Islet of Langerhans (tissue), 1 donor: ENCODE measurements around the gene DCAF5.
"Not testable (repeated sequence)": the region's sequence is repeated elsewhere in the genome, so short reads cannot be mapped to it uniquely, and the experiment has no call there.

ENCODE experiments used
- FAIRE-seq: peaks from one replicate; lab custom pipeline; 2011; peaks lifted over from hg19 to GRCh38; lab: Jason Lieb, UNC

The DCAF5 gene

GRCh38 chr14:69096781-69097475, 56.0 kb downstream of the DCAF5 start:
- no peak for FAIRE-seq

DNA sequence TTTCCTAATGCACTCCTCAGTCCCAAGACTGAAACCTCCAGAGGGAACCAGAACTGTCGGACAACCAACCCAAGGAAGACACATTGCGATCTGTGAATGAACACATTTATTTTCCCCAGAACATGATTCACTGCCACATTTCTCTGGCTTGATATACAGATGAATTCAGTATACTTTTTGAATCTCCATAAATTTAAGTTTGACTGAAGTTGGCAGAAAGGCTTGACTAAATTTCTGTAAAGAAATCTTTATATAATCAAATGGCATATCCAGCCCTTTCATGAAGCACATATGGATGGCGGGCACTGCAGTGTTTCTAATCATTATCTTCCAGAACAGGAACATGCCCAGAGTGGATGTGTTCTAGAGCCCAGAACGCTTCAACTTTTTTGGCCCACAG, 56.7 kb downstream of the DCAF5 start:
- no peak for FAIRE-seq

GRCh38 chr14:69094481-69094880, 58.4 kb downstream of the DCAF5 start:
- FAIRE-seq: no peak

- no peak for FAIRE-seq
These were observed 59.1 kb downstream of the DCAF5 start for GRCh38 chr14:69093631-69094421.

DNA sequence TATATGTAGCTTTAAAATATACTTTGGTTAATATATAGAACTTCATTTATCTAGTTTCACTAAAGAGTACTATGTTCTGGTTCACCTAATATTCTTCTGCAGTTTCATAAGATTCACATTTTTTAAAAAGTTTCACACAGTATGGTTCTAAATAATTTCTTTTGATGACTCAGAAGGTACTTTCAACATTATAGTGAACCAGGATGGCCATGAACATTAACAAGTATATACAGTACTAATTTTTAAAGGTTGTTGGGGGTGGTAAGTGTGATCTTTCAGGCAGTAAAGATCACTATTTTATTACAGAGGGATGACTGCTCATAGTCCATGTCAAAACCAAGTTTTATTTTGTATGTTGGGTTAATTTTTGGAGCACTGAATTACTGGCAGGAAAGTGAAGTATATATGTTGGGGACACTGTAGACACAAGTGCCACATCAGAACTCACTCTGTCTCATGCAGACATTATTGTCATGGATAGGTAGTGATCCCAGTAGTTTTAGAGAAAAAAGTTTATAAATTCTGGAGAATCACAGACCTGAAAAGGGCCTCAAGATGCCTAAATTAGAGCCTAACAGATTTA, 60.0 kb downstream of the DCAF5 start:
- FAIRE-seq: no peak

DNA sequence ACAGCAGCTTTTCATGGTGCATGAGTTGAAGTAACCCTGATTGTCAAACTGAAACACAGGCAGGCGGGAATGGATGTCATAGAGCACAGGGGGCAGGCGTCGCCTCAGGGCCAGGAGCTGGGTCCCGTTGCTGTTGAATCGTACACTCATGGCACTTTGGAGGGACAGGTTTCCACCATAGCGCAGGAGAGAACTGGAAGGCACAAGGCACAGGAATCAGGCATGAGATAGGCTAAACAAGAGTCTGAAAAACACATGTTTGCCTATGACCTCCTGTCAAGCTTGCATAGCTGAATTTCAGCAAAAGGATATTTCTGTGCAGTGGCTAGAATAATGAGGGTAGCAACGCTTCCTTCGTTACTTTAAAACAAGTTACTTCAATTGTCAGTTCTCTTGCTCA, 61.2 kb downstream of the DCAF5 start:
- no peak for FAIRE-seq

DNA sequence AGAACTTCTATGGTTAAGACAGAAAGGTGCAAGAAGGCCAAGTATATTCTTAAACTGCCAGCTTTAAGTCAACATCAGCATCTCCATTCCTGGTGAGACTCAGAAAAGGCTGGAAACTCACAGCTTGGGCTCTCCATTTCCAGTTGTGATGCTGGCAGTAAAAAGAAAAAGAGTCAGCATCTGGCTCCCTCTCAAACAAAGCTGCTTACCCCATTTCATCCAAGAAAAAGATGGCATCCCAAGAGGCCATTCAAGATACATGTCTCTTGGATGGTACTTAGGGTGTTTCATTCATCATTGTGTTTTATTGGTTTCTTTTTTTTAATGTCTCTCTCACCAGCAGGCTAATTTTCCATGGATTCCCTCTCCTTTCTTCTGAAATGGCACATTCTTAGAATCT, 61.9 kb downstream of the DCAF5 start:
- FAIRE-seq: no peak

GRCh38 chr14:69090187-69090789, 62.6 kb downstream of the DCAF5 start:
- FAIRE-seq: no peak

DNA sequence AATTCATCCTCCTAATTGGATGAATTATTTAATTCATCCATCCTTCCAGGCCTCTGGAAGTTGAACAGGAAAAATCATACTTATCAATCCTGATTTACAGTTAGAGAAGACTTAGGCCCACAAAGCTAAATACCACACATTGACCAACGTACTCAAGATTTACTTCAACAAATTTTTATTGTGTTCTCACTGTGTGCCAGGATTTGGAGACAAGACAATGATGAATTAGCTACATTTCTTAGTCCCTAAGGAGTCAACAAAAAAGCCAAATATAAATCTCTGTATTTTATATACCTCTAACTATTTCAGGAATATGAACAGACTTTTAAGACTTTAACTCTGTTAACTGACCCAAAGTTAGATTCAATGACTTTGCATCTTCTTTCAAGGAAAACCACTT, 63.9 kb downstream of the DCAF5 start:
- FAIRE-seq: no peak

GRCh38 chr14:69088586-69088985, 64.3 kb downstream of the DCAF5 start:
- no peak for FAIRE-seq

DNA sequence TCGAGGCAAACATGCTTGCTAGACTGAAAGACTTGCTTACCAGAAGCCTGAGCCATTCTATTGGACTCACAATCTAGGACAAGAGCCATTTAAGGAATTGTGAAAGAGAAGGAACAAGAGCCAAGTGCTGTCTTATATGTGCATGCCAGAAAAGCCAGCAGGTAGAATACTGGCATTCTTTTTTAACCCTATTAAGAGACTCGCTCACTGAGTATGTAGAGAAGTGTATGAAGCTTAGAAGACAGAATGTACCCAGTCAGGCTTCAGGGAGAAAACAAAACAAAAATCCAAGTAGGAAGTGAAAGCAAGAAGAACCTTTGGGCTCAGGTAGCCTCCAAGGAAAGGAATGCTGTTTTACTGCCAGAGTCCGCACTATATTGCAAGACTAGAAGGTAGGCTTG, 65.9 kb downstream of the DCAF5 start:
- FAIRE-seq: no peak

- no peak for FAIRE-seq
These were observed 66.4 kb downstream of the DCAF5 start for GRCh38 chr14:69086537-69086936.

DNA sequence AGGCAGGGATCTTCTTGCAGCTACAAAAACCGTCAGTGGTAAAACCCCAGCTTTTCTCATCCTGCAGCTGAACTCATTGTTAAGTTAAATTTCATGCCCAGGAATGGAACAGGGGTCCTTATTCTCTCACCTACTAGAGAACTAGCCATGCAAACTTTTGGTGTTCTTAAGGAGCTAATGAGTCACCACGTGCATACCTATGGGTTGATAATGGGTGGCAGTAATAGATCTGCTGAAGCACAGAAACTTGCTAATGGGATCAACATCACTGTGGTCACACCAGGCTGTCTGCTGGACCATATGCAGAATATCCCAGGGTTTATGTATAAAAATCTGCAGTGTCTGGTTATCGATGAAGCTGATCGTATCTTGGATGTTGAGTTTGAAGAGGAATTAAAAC, 68.9 kb downstream of the DCAF5 start:
- FAIRE-seq: no peak

GRCh38 chr14:69083181-69083580, 69.7 kb downstream of the DCAF5 start:
- FAIRE-seq: no peak

GRCh38 chr14:69081271-69081670, 71.6 kb downstream of the DCAF5 start:
- no peak for FAIRE-seq

DNA sequence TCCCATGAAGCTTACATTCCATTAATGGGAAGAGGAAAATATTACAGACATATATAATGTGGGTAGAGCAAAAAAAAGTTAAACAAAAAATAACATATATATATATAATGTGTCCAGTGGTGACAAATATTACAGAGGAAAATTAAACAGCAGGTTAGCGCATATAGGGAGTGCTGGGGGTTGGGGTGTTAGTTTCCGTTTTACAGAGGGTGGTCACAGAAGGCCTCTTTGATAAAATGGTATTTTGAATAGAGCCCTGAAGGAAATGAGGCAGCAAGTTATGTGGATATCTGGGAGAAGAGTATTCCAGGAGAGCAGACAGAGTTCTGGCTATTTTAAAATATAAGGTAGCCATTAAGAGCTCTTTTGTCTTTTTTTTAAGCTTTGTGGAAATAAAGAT, 73.2 kb downstream of the DCAF5 start:
- FAIRE-seq: no peak

GRCh38 chr14:69079188-69079742, 73.7 kb downstream of the DCAF5 start:
- FAIRE-seq: peak; percentile 17

DNA sequence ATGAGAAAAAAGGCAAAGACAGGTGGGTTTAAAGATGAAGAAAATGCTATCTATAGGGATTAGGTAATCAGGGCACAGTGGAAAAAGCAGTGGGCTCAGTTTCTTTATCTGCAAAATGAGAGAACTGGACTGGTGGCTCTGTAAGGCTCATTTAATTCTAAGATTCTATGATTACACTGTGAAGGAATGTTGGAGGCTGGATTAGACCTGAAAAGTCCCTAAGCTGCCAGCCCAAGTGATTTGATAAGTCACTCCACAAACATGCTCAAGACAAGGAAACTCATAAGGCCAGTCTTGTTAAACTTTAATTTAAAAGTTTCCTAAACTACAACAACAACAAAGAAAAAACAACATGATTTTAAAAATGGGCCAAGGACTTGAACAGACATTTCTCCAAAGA, 75.1 kb downstream of the DCAF5 start:
- no peak for FAIRE-seq

DNA sequence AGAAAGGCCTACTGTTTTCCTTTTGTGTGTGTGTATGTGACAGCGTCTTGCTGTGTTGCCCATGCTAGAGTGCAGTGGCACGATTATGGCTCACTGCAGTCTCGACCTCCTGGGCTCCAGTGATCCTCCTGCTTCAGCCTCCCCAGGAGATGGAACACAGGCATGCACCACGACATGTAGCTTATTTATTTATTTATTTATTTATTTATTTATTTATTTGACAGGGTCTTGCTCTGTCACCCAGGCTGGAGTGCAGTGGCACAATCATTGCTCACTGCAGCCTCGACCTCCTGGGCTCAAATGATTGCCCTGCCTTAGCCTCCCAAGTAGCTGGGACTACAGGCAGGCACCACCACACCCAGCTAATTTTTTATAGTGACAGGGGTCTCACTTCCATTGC, 75.7 kb downstream of the DCAF5 start:
- FAIRE-seq: not testable (repeated sequence)

GRCh38 chr14:69076341-69076740, 76.6 kb downstream of the DCAF5 start:
- no peak for FAIRE-seq

- no peak for FAIRE-seq
These were observed 79.0 kb downstream of the DCAF5 start for GRCh38 chr14:69073915-69074314.

GRCh38 chr14:69073429-69073828, 79.5 kb downstream of the DCAF5 start:
- no peak for FAIRE-seq

DNA sequence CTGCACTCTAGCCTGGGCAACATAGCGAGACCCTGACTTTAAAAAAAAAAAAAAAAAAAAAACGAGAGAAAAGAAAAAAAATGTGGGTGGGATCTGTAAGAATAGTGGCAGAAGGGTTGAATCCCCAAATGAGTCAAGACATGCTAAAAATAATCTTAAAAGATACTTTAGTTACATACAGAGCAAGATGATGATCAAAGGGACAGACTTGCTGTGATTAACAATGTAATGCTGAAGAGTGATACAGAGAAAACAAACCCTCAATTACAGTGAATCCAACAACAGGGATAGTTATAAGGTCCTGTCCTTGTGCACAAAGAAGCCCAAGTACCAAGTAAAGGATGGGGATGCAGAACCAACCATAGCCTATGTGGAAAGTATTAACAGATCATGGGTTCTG, 80.3 kb downstream of the DCAF5 start:
- no peak for FAIRE-seq
